Measurements from ENCODE around the gene FRMD4A.

Gene FRMD4A

DNA sequence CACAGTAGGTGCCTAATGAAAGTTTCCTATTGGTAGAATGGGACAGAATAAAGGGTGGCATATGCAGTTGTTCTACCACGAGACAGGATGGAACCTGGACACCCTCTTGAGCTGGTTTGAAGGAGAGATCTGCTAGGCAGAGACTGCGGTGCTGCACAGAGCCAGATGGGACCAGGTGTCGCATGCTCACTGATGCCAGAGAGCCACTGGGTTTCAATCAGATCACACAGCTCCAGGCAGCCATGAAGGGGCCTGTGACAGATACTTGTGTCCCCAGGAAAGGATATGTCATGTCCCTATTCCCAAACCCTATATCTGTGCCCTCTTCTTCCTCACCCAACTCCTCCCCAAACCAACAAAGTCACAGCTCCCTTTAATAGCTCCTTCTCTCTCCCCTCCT is 508.2 kb downstream of the FRMD4A start:
- Mint-ChIP-seq H3K36me3 (ENCODE audit: low read depth) (peaks cover 13% of the 10 kb centered on the region), H3K27me3 (ENCODE audit: low read depth) (peaks cover 3% of the 10 kb centered on the region), H3K4me3 (no peak overlapping the region), H3K4me1 (peaks cover 34% of the 10 kb centered on the region), H3K27ac (no peak overlapping the region), H3K9me3 (peaks cover 5% of the 10 kb centered on the region)
- TF ChIP-seq, protein P1, sequence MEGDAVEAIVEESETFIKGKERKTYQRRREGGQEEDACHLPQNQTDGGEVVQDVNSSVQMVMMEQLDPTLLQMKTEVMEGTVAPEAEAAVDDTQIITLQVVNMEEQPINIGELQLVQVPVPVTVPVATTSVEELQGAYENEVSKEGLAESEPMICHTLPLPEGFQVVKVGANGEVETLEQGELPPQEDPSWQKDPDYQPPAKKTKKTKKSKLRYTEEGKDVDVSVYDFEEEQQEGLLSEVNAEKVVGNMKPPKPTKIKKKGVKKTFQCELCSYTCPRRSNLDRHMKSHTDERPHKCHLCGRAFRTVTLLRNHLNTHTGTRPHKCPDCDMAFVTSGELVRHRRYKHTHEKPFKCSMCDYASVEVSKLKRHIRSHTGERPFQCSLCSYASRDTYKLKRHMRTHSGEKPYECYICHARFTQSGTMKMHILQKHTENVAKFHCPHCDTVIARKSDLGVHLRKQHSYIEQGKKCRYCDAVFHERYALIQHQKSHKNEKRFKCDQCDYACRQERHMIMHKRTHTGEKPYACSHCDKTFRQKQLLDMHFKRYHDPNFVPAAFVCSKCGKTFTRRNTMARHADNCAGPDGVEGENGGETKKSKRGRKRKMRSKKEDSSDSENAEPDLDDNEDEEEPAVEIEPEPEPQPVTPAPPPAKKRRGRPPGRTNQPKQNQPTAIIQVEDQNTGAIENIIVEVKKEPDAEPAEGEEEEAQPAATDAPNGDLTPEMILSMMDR (IDR thresholded peaks at IDR 0.05; ENCODE audit: unreplicated experiment in 3 of 3): no peak

DNA sequence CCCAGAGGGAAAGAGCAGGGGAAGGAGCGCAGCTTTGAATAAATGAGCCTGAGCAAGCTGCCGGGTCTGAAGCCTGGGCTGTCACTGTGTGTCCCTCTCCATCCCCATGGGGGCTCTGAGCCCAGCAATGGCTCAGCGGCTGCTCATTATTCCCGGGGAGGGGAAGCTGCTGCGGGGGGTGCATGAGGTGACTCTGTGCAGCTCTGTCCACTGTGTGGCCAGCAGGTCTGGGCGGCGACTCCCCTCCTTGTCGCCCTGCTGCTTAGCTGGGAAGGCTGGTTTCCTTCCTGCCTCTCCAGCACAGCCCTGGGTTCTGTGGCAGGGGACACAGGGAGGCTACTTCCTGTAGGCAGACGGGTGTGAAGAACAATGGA is 509.8 kb downstream of the FRMD4A start:
- Mint-ChIP-seq H3K9me3 (peaks cover 12% of the 10 kb centered on the region), H3K27ac (no peak overlapping the region), H3K4me3 (no peak overlapping the region), H3K4me1 (peaks cover 19% of the 10 kb centered on the region), H3K27me3 (ENCODE audit: low read depth) (peaks cover 3% of the 10 kb centered on the region), H3K36me3 (ENCODE audit: low read depth) (peaks cover 29% of the 10 kb centered on the region)
- TF ChIP-seq, protein P1 (IDR thresholded peaks at IDR 0.05; ENCODE audit: unreplicated experiment in 3 of 3): no peak

DNA sequence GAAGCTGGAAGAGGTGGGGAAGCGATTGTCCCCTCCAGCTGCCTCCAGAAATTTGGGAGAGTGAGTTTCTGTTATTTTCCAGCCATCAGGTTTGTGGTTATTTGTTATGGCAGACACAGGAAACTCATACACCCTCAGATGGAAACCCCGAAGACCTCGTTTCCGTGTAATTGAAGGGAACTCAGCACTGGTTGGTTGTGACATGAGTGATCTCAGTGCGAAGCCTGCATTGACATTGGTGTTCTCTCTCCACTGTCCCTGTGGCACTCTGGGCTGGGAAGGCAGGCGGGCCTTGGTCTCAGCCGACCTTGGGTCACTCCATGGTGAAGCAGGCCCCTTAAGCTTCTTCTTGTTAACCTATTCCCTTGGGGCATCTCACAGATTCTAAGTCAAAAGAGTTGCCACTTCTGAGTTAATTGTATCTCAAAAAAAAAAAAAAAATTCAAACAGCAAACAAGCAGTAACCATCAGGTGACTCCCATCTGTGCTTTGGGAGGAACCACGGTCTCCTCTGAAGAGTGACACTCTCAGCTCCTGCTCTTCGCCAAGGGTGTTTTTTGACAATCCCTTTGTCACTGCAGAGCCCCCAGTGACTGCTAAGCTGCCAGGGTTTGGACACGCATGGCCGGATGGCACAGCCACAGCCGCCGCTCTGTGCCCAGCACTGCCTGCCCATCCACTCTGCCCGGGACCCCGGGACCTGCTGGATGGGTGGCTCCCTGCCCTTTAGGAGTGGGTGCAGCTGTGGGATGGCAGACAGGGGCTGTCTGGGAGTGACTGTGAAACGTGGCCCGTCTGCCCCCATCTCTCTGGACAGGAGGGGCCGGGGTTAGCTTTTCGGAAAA is 510.4 kb downstream of the FRMD4A start:
- Mint-ChIP-seq H3K27me3 (ENCODE audit: low read depth) (peaks cover 3% of the 10 kb centered on the region), H3K27ac (peak overlapping the region in 1 of 3 experiments; percentile 30), H3K36me3 (ENCODE audit: low read depth) (peaks cover 32% of the 10 kb centered on the region), H3K4me3 (no peak overlapping the region), H3K9me3 (peaks cover 12% of the 10 kb centered on the region), H3K4me1 (peaks cover 18% of the 10 kb centered on the region)
- TF ChIP-seq, protein P1 (IDR thresholded peaks at IDR 0.05; ENCODE audit: unreplicated experiment in 3 of 3): no peak

DNA sequence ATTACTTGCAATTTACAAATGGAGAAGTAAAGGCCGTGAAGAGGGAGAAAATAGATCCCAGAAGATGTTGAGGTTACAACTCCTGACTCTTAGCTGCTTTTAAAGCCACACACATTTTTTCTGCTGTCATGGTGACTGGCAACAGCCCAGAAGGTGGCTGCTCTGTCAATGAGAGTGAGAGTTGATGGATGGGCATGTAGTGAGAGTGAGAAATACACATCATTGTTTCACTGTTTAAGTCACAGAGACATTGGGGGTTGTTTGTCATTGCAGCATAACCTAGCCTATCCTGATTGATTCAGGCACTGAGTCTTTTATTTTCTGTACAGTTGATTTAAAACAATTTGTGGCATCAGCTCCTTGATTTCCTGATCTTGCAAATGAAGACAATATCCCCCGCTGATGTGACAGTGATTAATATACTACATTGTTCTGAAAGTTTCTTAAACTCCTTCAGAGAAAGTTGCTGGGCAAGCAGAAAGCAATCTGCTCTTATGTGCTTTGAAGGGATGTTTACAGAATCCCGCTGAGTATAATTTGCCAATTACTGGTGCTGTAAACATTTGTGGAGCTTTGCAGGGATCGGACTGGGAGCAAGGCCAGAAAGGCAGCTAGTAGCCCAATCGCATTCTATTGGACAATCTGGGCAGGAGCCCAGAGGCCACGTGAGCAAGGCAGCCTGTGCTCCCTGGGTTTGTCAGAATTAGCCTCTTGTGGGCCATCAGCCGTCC is 514.4 kb downstream of the FRMD4A start:
- peaks cover 4% of the 10 kb centered on the region for H3K4me1 Mint-ChIP-seq
- peaks cover 44% of the 10 kb centered on the region for H3K36me3 Mint-ChIP-seq (ENCODE audit: low read depth)
- no peak overlapping the region for H3K4me3 Mint-ChIP-seq
- TF ChIP-seq, protein P1 (IDR thresholded peaks at IDR 0.05; ENCODE audit: unreplicated experiment in 3 of 3): no peak
- no peak overlapping the region for H3K27ac Mint-ChIP-seq
- no peaks in the 10 kb centered on the region for H3K27me3 Mint-ChIP-seq (ENCODE audit: low read depth)
- H3K9me3 Mint-ChIP-seq: peaks cover 17% of the 10 kb centered on the region

DNA sequence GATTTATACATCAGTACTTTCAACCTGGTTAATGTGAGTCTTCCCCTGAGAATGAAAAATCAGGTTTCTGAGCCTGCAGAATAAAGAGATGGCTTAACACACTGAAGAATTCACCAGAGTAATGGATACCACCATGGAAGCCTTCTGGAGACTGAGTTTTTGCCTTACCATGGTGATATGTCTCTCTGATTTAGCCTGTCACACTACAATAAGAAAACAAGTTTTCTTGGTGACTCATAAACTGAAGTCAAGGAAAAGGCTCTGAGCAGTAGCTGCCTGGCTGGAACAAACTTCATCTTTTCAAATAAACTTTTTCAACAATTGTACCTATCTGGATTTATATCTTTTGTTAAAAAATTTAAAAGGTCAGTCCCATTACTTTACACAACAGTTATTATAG is 515.0 kb downstream of the FRMD4A start:
- TF ChIP-seq, protein P1 (IDR thresholded peaks at IDR 0.05; ENCODE audit: unreplicated experiment in 3 of 3): no peak
- Mint-ChIP-seq H3K27me3 (ENCODE audit: low read depth) (no peaks in the 10 kb centered on the region), H3K4me1 (peaks cover 6% of the 10 kb centered on the region), H3K4me3 (no peak overlapping the region), H3K27ac (no peak overlapping the region), H3K9me3 (peaks cover 17% of the 10 kb centered on the region), H3K36me3 (ENCODE audit: low read depth) (peaks cover 45% of the 10 kb centered on the region)

Measured in nephron (organoid).